ENCODE results near the gene POM121.
"Not testable (repeated sequence)": the region's sequence is repeated elsewhere in the genome, so short reads cannot be mapped to it uniquely, and the experiment has no call there.

POM121 gene

DNA sequence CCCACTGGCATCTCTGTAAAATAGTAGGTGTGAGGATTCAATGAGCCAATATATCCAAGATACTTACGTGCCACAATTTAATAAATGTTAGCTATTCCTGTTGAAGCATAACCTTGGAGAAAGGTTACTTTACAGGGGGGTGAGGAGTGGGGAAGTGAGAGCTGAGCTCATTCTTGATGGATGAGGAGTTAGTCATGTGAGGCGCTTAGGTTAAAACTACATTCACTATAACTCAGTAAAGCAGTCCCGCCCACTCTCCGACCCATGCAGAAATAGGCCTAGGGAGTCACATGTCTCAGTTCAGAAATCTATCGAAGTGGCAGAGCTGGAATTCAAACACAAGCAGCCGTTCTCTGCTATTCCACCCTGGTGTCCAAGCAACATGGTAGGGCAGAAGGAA is 25.5 kb downstream of the POM121 start:
- not testable (repeated sequence) for DNase-seq

DNA sequence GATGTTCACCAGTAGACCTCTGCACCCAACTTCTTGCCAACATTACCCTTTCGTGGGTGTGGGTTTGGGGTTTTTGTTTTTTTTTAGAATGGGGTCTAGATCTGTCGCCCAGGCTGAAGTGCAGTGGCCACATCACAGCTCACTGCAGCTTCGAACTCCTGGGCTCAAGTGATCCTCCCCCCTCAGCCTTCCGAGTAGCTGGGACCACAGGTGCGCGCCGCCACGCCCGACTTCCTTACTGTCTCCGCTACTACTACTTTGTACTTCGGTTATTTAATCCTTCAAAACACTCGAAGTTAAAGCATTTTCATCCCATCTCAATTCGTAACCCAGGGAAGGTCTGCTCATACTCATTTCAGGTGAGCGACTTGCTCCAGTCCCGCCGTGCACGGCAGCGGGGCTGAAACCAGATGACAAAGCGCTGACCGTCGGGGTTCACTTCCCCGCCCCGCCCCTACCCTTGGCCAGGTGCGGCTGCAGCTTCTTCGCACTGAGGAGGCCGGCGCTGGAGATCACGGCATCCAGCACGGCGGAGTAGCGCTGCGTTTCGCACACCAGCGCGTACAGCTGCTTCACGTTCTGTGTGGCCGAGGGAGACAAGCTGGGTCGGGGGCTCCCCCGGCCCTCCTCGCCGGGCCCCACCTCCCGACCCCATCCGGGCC is 29.1 kb downstream of the POM121 start:
- DNase-seq: not testable (repeated sequence)

DNA sequence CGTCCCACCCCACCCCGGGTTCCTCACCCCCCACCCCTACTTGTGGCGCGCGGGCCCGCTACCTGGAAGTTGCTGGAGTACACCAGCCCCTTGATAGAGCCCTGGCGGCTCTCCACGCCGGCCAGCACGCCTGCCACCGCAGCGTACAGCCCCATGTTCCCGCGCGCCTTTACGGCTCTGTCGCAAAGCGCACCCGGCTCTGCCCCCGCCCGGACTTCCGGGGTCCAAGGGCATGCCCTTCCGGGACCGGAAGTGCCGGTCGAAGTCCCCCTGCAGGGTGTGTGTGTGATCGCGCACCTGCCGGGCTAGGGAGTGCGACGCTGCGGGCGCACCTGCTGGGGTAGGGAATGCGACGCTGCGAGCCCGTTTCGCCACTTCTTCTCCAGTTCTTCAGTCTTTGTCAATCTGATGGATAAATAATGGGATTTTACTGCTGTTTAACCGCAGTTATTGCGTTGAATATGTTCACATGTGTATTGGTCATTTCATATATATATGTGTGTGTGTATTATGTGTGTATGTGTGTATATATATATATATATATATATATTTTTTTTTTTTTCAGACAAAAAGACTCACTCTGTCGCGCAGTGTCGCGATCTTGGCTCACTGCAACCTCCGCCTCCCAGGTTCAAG is 29.8 kb downstream of the POM121 start:
- DNase-seq: not testable (repeated sequence)

DNA sequence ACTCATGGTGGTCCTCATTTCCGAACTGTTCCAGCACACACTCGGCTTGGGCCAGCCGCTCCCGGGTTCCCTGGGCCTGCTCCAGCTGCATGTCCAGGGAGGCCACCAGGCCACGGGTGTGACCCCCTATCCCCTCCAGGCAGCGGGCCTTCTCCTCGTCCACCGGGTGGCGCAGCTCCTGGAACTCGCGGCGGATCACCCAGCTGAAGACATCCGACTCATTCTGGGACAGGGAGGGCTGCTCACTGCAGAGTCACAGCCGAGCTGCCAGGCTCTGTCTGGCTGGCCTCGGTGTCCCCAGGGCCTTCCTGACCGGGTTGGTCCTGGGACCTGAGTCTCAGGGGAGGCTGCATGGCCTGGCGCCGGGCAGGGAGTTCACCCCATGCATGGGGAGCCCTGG is 35.1 kb downstream of the POM121 start:
- not testable (repeated sequence) for DNase-seq

DNA sequence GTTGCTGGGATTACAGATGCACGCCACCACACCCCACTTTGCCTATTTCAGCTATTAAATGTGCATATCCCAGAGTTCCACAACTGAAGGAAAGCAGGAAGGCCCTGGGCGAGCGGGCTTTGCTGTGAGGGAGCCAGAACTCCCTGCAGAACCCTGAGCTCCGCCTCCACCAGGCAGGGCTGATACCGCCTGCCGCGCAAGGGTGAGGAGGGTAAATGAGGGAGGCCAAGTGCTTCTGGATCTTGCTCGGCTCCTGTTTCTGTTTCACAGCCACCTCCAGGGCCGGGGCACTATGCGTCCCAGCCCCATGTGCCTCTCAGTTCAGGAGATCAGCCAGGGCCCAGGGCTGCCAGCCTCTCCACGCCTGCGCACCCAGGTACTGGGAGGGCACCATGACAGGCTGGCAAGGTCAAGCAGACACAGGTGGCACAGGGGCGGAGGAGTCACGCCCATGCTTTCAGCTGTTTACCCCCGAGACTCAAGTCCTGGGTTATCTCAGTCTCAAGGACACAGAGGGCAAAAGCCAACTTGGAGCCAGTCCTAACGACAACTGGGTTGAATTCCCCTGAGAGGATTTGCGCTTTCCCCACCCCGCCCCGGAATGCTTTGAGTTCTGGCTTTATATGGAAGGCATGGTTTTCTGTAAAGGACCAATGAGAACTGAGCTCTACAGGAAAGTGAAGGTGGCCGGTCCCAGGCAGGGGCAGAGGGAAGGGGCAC is 35.9 kb downstream of the POM121 start:
- not testable (repeated sequence) for DNase-seq

DNA sequence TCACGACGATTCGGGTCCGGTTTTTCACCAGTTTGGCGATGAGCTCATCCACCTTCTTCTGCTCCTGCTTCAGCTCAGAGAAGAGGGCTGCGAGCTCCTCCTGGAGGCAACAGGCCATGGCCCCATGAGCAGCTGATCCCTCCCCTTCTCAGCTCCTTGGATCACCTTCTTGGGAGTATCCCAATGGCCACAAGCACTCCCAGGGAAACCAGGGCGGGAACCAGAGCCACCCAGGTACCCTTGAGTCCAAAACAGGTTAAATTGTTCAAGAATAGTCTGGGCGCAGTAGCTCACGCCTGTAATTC is 36.4 kb downstream of the POM121 start:
- not testable (repeated sequence) for DNase-seq

DNA sequence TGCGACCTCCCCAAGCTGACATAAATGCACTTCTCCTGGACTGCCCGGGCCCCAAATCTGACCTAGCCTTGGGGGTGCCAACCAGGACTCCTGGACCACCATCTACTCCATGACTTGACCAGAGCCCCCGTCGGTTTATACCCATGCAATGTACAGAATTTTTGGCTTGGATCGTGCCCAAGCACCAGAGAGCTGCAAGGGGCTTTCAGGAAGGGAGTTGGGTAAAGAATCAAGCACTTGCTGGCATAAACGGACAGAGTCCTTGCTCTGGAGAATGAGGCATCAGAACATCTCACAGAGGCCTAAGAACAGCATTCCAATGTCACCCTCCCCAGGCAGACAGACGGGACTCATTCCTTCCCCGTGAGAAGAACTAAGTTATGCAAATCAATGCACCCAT is 38.2 kb downstream of the POM121 start:
- not testable (repeated sequence) for DNase-seq

DNA sequence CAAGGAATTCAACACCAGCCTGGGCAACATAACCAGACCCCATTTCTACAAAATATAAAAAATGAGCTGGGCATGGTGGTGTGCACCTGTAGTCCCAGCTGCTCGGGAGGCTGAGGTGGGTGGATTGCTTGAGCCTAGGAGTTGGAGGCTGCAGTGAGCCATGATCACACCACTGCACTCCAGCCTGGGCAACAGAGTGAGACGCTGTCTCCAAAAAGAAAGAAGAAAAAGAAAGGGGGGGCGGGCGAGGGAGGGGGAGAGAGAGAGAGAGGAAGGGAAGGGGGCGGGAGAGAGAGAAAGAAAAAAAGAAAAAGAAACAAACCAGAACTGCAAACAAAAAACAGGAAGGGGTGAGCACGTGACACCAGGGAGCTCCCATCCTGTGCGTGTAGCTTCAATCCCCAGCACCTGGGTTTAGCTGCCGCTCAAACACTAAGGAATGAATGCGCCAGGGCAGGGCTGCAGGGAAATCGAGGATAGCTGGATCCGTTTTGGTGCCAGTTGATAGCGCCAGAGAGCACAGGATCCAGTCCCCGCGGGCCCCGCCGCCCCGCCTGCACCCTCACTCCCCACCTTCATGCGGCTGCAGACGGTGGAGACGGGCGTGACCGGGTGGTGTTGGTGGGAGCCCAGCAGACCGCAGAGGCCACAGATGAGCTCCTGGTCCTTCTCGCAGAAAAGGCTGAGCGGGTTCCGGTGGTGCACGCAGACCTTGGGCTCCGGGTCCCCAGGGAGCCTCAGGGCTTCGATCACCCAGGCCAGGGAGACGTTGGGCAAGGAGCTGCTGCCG is 40.5 kb downstream of the POM121 start:
- DNase-seq: not testable (repeated sequence)

DNA sequence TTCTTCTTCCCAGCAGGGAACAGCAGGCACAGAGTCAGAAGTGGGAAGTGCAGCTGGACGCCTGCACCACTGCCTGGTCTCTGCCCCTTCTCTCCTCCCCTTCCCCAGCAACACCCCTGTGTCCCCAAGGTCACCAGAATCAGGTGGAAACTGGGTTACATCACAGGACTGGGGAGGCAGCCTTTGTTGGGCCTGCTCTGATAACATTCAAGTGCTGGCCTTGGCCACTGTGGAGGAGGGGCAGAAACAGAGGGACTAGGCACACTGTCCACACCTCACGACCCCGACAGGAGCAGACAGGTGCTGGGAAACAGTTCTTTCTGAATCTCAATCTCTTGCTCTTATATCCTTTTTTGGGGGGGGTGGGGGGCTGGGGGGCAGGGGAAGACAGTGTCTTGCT is 42.0 kb downstream of the POM121 start:
- DNase-seq: not testable (repeated sequence)

DNA sequence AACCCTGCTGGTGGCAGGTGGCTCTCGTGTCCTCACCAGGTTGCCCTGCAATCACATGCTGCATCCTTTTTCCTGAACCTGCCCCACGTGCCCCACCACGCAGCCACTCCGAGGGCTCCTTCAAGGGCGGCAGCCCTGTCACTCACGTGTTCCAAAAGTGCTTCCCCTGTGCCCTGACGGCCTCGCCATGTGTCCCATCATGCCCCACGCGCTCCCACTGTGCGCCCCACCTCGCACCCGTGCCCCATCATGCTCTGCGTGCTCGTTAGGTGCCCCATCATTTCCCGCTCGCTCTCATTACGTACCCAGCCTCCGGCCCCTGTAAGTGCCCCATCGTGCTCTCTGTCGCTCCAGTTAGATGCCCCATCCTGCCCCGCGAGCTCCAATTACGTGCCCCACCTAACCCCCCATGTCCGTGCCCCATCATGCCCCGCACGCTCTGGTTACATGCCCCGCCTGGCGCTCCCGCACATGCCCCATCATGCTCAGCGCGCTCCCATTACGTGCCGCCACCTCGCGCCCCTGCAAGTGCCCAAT is 44.2 kb downstream of the POM121 start, which contains the start of gene TRIM74:
TSS of gene TRIM74 (minus strand) at position 487 of the 537 bp plus-strand sequence. CDS start 3,309 bp downstream, outside the sequence.
- not testable (repeated sequence) for DNase-seq

DNA sequence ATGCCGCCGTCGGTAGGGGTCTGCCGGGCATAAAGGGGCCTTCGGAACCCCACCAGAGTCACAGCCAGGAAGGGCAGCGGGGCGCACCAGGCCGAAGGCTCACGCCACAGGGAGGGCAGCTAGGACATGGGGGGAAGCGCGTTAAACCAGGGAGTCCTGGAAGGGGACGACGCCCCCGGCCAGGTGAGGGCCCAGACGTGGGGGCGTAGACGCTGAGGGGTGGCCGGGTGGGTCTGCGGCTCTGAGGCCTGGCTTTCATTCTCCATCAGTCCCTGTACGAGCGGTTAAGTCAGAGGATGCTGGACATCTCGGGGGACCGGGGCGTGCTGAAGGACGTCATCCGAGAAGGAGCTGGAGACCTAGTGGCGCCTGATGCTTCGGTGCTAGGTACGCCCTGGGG is 44.8 kb downstream of the POM121 start:
- DNase-seq: not testable (repeated sequence)

DNA sequence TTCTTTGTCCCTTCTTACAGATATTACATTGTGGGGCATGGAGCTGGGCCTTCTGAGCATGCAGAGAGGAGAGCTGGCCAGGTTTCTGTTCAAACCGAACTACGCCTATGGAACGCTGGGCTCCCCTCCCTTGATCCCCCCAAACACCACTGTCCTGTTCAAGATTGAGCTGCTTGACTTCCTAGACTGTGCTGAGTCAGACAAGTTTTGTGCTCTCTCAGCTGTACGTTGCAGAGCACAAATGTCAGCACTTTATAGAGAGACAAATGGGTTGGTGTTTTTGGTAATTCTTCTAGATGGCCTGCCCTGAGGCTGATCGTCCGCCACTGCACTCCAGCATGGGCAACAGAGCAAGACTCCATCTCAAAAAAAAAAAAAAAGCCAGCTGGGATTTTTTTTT is 46.6 kb downstream of the POM121 start:
- DNase-seq: not testable (repeated sequence)

DNA sequence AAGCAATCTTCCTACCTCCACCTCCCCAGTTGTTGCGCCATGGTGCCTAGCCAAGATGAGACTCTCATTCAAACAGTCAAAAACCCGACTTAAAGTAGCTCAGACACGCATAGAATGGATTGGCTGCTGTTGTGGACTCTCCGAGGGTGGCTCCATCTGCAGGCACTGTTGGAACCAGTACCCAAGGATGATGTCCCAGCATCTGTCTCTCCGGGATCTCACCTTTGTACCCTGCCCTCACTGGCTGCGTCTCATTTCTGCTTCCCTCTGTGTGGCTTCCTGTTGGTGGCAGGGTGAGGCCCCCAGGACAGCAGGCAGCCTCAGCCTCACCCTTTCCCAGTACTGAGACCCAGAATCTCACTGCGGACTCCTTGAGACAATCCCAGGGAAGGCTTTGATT is 49.9 kb downstream of the POM121 start:
- not testable (repeated sequence) for DNase-seq

DNA sequence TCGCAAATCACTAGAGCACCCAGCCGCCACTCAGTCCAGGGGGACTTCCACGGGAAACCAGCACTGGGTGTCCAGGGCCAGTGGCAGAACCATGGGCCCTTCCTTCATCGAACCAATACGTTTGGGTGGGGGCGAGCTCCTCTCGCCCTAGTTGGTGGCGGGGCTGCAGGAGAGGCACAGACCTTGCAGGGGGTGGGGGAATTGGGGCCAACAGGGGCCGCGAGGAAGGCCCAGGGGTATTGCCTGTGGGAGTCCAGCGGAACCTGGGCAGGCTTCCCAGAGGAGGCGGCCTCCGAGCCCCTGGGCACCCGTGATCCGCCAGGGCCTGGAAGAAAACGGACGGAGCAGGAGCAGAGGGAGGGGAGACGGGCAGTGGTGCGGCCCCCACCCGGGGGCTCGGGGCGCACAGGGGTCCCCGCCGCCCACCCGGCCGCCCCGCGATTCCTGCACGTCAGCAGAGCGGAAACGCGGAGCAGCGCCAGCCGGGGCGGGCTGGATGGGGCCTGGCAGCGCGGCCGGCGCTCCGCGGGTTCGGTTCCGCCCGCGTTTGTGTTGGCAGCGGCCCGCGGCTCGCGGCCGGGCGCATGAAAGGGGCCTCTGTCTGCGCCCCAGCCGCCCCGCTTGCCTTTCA is 50.9 kb downstream of the POM121 start:
- not testable (repeated sequence) for DNase-seq

DNA sequence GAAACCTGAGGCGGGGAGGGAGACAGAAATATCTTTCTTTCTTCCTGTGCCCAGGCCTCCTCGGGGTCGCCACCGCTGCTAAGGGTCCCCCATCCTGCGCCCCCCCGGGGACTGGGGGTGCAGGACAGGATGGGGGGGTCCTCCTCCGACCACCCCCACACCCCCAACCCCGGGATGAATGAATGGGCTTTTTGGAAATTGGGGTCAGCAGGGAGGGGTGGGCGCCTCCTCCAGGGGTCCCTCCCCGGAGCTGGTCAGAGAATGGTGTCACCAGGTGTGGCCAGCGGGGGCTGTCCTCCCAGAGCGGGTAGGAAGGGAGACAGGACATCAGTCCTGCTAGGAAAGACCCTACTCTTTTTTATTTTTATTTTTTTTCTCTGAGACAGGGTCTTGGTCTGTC is 51.5 kb downstream of the POM121 start:
- not testable (repeated sequence) for DNase-seq

DNA sequence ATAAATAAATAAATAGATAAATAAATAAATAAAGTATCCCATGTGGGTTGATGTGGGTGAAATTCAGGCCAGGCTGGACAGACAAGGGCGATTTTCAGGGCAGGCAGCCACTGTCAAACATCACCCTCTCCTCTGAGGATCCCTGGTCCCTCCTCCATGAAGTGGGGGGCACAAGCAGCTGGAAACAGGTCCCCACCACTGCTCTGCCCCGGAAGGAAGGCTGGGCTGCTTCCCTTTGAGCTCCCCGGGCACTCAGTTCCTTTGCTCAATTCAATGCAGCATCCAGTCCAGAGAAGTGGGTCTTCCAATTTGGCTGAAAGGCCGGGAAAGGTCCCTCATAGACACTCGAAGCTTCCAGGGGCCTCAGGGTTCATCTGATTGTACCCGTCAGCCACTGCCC is 55.5 kb downstream of the POM121 start:
- not testable (repeated sequence) for DNase-seq

DNA sequence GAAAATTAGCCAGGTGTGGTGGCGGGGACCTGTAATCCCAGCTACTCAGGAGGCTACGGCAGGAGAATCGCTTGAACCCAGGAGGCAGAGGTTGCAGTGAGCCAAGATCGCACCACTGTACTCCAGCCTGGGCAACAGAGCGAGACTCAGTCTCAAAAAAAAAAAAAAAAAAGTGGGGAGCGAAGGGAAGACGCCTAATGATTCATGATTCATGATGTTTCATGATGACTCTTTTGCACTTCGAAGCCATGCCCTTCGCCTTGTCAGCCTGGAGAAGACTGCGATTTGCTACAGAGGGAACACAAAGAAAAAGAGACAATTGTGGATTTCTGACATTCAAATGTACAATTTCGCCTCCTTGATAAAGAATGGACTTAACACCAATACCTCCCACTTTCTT is 57.2 kb downstream of the POM121 start:
- not testable (repeated sequence) for DNase-seq

DNA sequence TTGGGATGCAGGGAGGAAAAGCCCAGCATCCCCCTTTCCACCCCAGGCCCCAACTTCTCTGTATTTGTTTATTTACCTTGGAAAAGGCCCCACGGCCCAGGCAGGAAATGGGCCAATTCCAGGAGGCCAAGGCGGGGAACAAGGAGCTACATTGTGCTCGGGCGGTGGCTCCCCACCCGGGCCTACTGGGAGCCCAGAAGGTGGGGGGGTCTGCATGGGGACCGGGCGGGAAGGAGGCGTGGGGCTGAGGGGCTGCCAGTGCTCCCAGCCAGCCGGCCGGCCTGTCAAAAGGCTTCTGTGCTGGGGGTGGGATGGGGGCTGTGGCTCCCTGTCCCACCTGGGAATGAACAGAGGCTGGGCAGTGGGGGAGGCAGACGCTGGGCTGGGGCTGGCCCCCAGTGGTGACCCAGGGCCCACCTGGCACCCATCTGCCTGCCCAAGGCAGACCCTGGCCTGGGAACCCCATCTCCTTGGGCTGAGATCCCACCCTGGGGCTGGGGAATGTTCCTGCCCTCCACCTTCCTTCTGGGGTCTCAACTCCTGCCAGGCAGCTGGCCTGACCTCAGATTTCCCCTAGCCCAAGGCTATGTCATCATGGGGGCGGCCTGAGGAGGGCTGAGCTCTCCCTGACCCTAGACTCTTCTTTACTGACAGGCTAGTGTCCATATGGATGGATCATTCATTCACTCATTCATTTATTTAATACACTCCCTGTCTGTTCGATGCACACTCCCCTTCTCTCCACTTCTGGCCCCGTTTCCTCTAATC is 65.4 kb downstream of the POM121 start:
- not testable (repeated sequence) for DNase-seq

DNA sequence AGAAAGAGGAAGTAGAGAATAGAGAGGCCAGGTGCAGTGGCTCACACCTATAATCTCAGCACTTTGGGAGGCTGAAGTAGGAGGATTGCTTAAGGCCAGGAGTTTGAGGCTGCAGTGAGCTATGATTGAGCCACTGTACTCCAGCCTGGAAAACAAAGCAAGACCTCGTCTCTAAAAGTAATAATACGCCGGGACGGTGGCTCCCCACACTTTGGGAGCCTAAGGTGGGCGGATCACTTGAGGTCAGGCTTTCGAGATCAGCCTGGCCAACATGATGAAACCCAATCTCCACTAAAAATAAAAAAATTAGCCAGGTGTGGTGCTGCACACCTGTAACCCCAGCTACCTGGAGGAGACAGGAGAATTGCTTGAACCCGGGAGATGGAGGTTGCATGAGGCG is 70.6 kb downstream of the POM121 start:
- DNase-seq: not testable (repeated sequence)

DNA sequence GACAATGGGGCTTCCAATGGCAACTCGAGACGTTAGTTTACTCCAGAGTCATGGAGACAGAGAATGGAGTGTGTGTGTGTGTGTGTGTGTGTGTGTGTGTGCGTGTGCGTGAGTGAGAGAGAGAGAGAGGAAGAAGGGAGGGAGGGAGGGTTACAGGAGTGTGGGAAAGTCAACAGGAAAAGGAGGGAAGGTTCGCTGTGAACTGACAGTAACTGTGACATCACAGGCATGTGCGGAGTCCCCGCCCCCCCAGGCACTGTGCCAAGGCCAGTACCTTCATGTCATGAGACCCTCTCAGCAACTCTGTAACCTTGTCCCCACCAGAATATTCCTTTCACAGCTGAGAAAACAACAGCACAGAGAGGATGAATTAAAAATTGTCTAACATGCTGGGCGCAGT is 72.6 kb downstream of the POM121 start:
- not testable (repeated sequence) for DNase-seq

DNA sequence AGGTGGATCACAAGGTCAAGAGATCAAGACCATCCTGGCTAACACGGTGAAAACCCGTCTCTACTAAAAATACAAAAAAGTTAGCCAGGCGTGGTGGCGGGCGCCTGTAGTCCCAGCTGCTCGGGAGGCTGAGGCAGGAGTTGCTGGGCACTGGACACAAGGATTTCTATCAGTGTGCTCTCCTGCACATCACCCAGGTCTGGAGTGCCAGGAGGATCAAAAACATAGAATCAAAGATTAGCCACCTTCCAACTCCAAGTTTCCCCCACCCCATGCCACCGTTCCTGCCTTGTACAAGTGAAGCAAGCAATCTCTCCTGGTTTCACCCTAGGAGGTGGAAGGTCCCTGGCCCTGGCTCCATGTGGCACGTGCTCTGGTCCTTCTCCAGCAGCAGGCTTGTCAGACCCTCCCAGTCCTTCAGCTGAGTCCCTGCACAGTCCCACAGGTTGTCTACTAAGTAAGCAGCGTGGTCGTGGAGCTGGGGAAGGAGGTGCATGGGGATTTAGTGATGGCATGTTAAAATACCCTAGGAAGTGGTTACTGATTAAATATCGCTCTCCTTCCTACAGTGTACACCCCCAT is 73.1 kb downstream of the POM121 start:
- not testable (repeated sequence) for DNase-seq
